HepG2 (cell line): ENCODE data around the gene PXMP4. TPM values are rescaled to one million over a fixed set of nuclear protein-coding genes. Genes with fewer than 3 reads are reported as not detected.

Experiments used
- ARNT2 ChIP-seq: sonication (generic); formaldehyde crosslinking; IDR thresholded peaks from 2 replicates; pipeline ENCODE4 v1.8.0; 2022; ENCODE audit warnings: mild to moderate bottlenecking, low read depth, missing genetic modification reagents, moderate library complexity
- DZIP1 ChIP-seq: sonication (generic); formaldehyde crosslinking; IDR thresholded peaks from 2 replicates; pipeline ENCODE4 v1.5.0; 2020; ENCODE audit warnings: mild to moderate bottlenecking, missing genetic modification reagents
- HMG20A ChIP-seq: IDR thresholded peaks from 2 replicates; pipeline ENCODE4 v1.6.1; 2016; ENCODE audit warnings: borderline replicate concordance
- HMGXB3 ChIP-seq: sonication (generic); formaldehyde crosslinking; IDR thresholded peaks from 2 replicates; pipeline ENCODE4 v1.4.0; 2020; ENCODE audit warnings: missing genetic modification reagents, borderline replicate concordance
- NFKBIZ ChIP-seq: IDR thresholded peaks from 2 replicates; pipeline ENCODE4 v1.6.1; 2018; ENCODE audit warnings: missing genetic modification reagents, missing compliant biosample characterization
- PBX2 ChIP-seq: IDR thresholded peaks from 2 replicates; pipeline ENCODE4 v1.6.1; 2016; ENCODE audit warnings: control low read depth
- RFX5 ChIP-seq: IDR thresholded peaks from 2 replicates; pipeline ENCODE4 v1.6.1; 2011; ENCODE audit warnings: low read depth, low read length, improper control_type of control experiment
- ZBTB37 ChIP-seq: sonication (generic); formaldehyde crosslinking; IDR thresholded peaks from 2 replicates; pipeline ENCODE4 v1.4.0; 2020; ENCODE audit warnings: mild to moderate bottlenecking, missing genetic modification reagents
- ZFP36L1 ChIP-seq: sonication (generic); formaldehyde crosslinking; IDR thresholded peaks from 2 replicates; pipeline ENCODE4 v1.8.0; 2022; ENCODE audit warnings: mild to moderate bottlenecking, missing genetic modification reagents, moderate library complexity
- ZFP62 ChIP-seq: sonication (generic); formaldehyde crosslinking; IDR thresholded peaks from 2 replicates; pipeline ENCODE4 v1.4.0; 2020; ENCODE audit warnings: missing genetic modification reagents
- ZNF280B ChIP-seq: sonication (generic); formaldehyde crosslinking; IDR thresholded peaks from 2 replicates; pipeline ENCODE4 v1.5.0; 2020; ENCODE audit warnings: missing genetic modification reagents, mild to moderate bottlenecking, borderline replicate concordance
- ZNF451 ChIP-seq: sonication (generic); formaldehyde crosslinking; IDR thresholded peaks from 2 replicates; pipeline ENCODE4 v1.5.0; 2020; ENCODE audit warnings: mild to moderate bottlenecking, missing genetic modification reagents
- ZNF513 ChIP-seq: sonication (generic); formaldehyde crosslinking; conservative IDR thresholded peaks from 2 replicates; pipeline ENCODE4 v1.5.0; 2020; ENCODE audit warnings: missing genetic modification reagents
- ZNF7 ChIP-seq: IDR thresholded peaks from 2 replicates; pipeline ENCODE4 v1.6.1; 2016; ENCODE audit warnings: missing biosample characterization, missing genetic modification reagents
- ZNF775 ChIP-seq: sonication (generic); formaldehyde crosslinking; IDR thresholded peaks from 2 replicates; pipeline ENCODE4 v1.4.0; 2020; ENCODE audit warnings: missing genetic modification reagents, mild to moderate bottlenecking, moderate library complexity, borderline replicate concordance
- polyA plus RNA-seq, 8 experiments: library from polyadenylated mRNA; depleted of rRNA in 3 of 8; stranded (reverse) in 7 of 8; unstranded in 1 of 8; fragments of >200 nt; fragmentation: Illumina TruSeq in 4 of 8; extraction: Trizol in 4 of 8; gene quantifications; 2 replicates each; pipeline versions ENCODE4 v1.2.1 to v1.2.3, GENCODE V29; 2011 to 2016; ENCODE audit warnings: low read depth in 4 of 8, missing spikeins in 1 of 8, mixed read lengths in 1 of 8; ENCODE audit not compliant: insufficient read depth in 1 of 8
- total RNA-seq, 5 experiments: library from RNA; depleted of rRNA; stranded (reverse); fragments of >200 nt; fragmentation: Illumina TruSeq; extraction: Trizol; gene quantifications; 2 replicates each; pipeline ENCODE4 v1.2.3, GENCODE V29; 2016; ENCODE audit warnings: low read depth in 1 of 5

PXMP4 gene
- total and polyA plus RNA-seq, 2 of the 13 experiments (the other 11 are each of a cell fraction or from before 2014, with no cell fraction given) = not detected

GRCh38 chr20:33732166-33732970, 12.3 kb upstream of the PXMP4 start (continued):
- TF ChIP-seq NFKBIZ (CRISPR knock-in tag) = no peak
- TF ChIP-seq ZNF513 (CRISPR knock-in tag) = no peak; the same call in 1 of the 2 replicates
- no peak; the same call in 1 of the 2 replicates for TF ChIP-seq ZFP36L1 (CRISPR knock-in tag)
- TF ChIP-seq ZNF280B (CRISPR knock-in tag) = peak; percentile 79
- peak; percentile 89; the same call in 1 of the 2 replicates for TF ChIP-seq DZIP1 (CRISPR knock-in tag)
- TF ChIP-seq ARNT2 (CRISPR knock-in tag) = peak; percentile 98
- no peak for TF ChIP-seq ZBTB37 (CRISPR knock-in tag)
- TF ChIP-seq ZNF7 (CRISPR knock-in tag) = no peak; the same call in 1 of the 2 replicates
- TF ChIP-seq RFX5 = no peak
- TF ChIP-seq HMGXB3 (CRISPR knock-in tag) = peak; percentile 88; the same call in 1 of the 2 replicates
- no peak for TF ChIP-seq ZFP62 (CRISPR knock-in tag)
- TF ChIP-seq ZNF451 = peak; percentile 96
- no peak for TF ChIP-seq PBX2 (CRISPR knock-in tag)
- no peak for TF ChIP-seq HMG20A
- TF ChIP-seq ZNF775 (CRISPR knock-in tag) = no peak
